H1 (cell line): ENCODE results near the gene UCHL1. TPM values are rescaled to one million over a fixed set of nuclear protein-coding genes. Genes with fewer than 3 reads are reported as not detected.
A peak's percentile ranks its signal among the peaks of the same experiment; 100 is the strongest.

Experiments
- CTCF ChIA-PET: fragments of 300-600 bp; sonication (Branson Sonifier 250); formaldehyde crosslinking; loops from one replicate; lab custom pipeline; 2021; ENCODE audit not compliant: partially characterized antibody; lab: Charles Lee
- POLR2A ChIA-PET: fragments of 300-600 bp; sonication (Branson Sonifier 250); formaldehyde crosslinking; loops from one replicate; lab custom pipeline; 2021; ENCODE audit warnings: inconsistent platforms; ENCODE audit not compliant: partially characterized antibody; lab: Charles Lee
- DNase-seq, 2 experiments: peaks; one replicate each; pipeline versions ENCODE4 v3.0.0 to v3.0.0-alpha.2; 2010 to 2022; ENCODE audit warnings: low spot score in 2 of 2, low read depth in 1 of 2, mixed read lengths in 1 of 2
- FAIRE-seq: peaks from 2 replicates; lab custom pipeline; 2011; peaks lifted over from hg19 to GRCh38; lab: Jason Lieb, UNC
- H2AFZ ChIP-seq: 2 replicates; pipeline ENCODE4 v1.8.1; 2012; ENCODE audit warnings: low read length, inconsistent platforms
- H2AK5ac ChIP-seq: 2 replicates; pipeline ENCODE4 v1.6.1; 2013; ENCODE audit warnings: low read depth, low read length
- H2BK120ac ChIP-seq: replicated peaks from 2 replicates; pipeline ENCODE3; 2013; ENCODE audit warnings: low read depth, low read length, inconsistent platforms
- H2BK12ac ChIP-seq: 2 replicates; pipeline ENCODE4 v1.6.1; 2013; ENCODE audit warnings: low read depth, low read length
- H2BK15ac ChIP-seq: 2 replicates; pipeline ENCODE4 v1.6.1; 2013; ENCODE audit warnings: low read length
- H2BK20ac ChIP-seq: 2 replicates; pipeline ENCODE4 v1.6.1; 2013; ENCODE audit warnings: low read length
- H2BK5ac ChIP-seq: 2 replicates; pipeline ENCODE4 v1.6.1; 2013; ENCODE audit warnings: low read depth, low read length
- H3K14ac ChIP-seq: 2 replicates; pipeline ENCODE4 v1.6.1; 2013; ENCODE audit warnings: inconsistent platforms; ENCODE audit not compliant: insufficient read length
- H3K18ac ChIP-seq: 2 replicates; pipeline ENCODE4 v1.6.1; 2013; ENCODE audit warnings: low read length; ENCODE audit errors: extremely low read depth
- H3K23ac ChIP-seq: 2 replicates; pipeline ENCODE4 v1.6.1; 2013; ENCODE audit warnings: inconsistent platforms; ENCODE audit not compliant: insufficient read length
- H3K23me2 ChIP-seq: 2 replicates; pipeline ENCODE4 v1.6.1; 2013; ENCODE audit warnings: low read depth, low read length
- H3K27ac ChIP-seq: 2 replicates; pipeline ENCODE4 v1.6.1; 2011; ENCODE audit warnings: low read depth, low read length, inconsistent platforms
- H3K27me3 ChIP-seq, 4 experiments: replicated peaks in 1 of 4; 1 replicate in 1 of 4; 2 replicates in 3 of 4; pipeline versions ENCODE4 v1.6.1 to v1.8.1; 2011 to 2013; ENCODE audit warnings: low read length in 3 of 4, mild to moderate bottlenecking in 3 of 4, inconsistent platforms in 2 of 4, mixed read lengths in 2 of 4, moderate library complexity in 1 of 4; ENCODE audit not compliant: control insufficient read depth in 3 of 4, insufficient read depth in 3 of 4; ENCODE audit errors: extremely low read depth in 1 of 4
- H3K36me3 ChIP-seq, 4 experiments: 2 replicates each; pipeline versions ENCODE4 v1.6.1 to v1.8.1; 2011 to 2013; ENCODE audit warnings: mild to moderate bottlenecking in 4 of 4, low read length in 3 of 4, moderate library complexity in 2 of 4, control low read depth in 1 of 4, inconsistent platforms in 1 of 4; ENCODE audit not compliant: insufficient read depth in 4 of 4, control insufficient read depth in 2 of 4
- H3K4ac ChIP-seq: replicated peaks from 2 replicates; pipeline ENCODE3; 2013; ENCODE audit warnings: low read length, low read depth, mixed read lengths, inconsistent platforms; ENCODE audit not compliant: insufficient read length
- H3K4me1 ChIP-seq, 4 experiments: replicated peaks in 1 of 4; 1 replicate in 1 of 4; 2 replicates in 3 of 4; pipeline versions ENCODE4 v1.6.1 to v1.8.1; 2011 to 2013; ENCODE audit warnings: low read length in 3 of 4, inconsistent platforms in 2 of 4, mixed read lengths in 1 of 4; ENCODE audit not compliant: insufficient read depth in 4 of 4, control insufficient read depth in 3 of 4
- H3K4me2 ChIP-seq, 2 experiments: 2 replicates each; pipeline versions ENCODE4 v1.6.1 to v1.8.1; 2011 to 2013; ENCODE audit warnings: low read depth in 2 of 2, low read length in 2 of 2, control low read depth in 1 of 2, inconsistent platforms in 1 of 2, mild to moderate bottlenecking in 1 of 2; ENCODE audit not compliant: insufficient read depth in 1 of 2
- H3K4me3 ChIP-seq, 4 experiments: fragments of 200-600, 300-600 bp in 1 of 4; sonication (generic), shearing (Covaris generic), sonication (Bioruptor Twin) in 1 of 4; 2 replicates each; pipeline versions ENCODE4 v1.5.1 to v1.8.1; 2011 to 2016; ENCODE audit warnings: low read length in 4 of 4, low read depth in 3 of 4, control low read depth in 2 of 4, inconsistent platforms in 2 of 4, mild to moderate bottlenecking in 2 of 4, mixed read lengths in 1 of 4, moderate library complexity in 1 of 4; ENCODE audit not compliant: insufficient read depth in 2 of 4; ENCODE audit errors: extremely low read depth in 1 of 4
- H3K56ac ChIP-seq: replicated peaks from 2 replicates; pipeline ENCODE3; 2013; ENCODE audit warnings: low read depth, mild to moderate bottlenecking, mixed read lengths, low read length, inconsistent platforms; ENCODE audit not compliant: insufficient read length
- H3K79me1 ChIP-seq: 2 replicates; pipeline ENCODE4 v1.6.1; 2013; ENCODE audit warnings: low read depth, low read length, control low read depth
- H3K79me2 ChIP-seq, 2 experiments: 2 replicates each; pipeline versions ENCODE4 v1.6.1 to v1.8.1; 2012 to 2013; ENCODE audit warnings: low read length in 2 of 2, mild to moderate bottlenecking in 2 of 2, inconsistent platforms in 1 of 2; ENCODE audit not compliant: insufficient read depth in 2 of 2, control insufficient read depth in 1 of 2
- H3K9ac ChIP-seq, 4 experiments: replicated peaks in 1 of 4; 1 replicate in 1 of 4; 2 replicates in 3 of 4; pipeline versions ENCODE4 v1.6.1 to v1.8.1; 2011 to 2013; ENCODE audit warnings: low read depth in 3 of 4, low read length in 3 of 4, control low read depth in 2 of 4, mild to moderate bottlenecking in 2 of 4, moderate library complexity in 2 of 4, inconsistent platforms in 1 of 4; ENCODE audit errors: extremely low read depth in 1 of 4
- H3K9me3 ChIP-seq, 2 experiments: 2 replicates each; pipeline versions ENCODE4 v1.6.1 to v1.8.1; 2012 to 2013; ENCODE audit warnings: mild to moderate bottlenecking in 2 of 2, moderate library complexity in 2 of 2, control low read depth in 1 of 2, inconsistent platforms in 1 of 2, low read depth in 1 of 2, low read length in 1 of 2, mixed read lengths in 1 of 2; ENCODE audit not compliant: insufficient read depth in 2 of 2
- H4K20me1 ChIP-seq, 2 experiments: replicated peaks in 1 of 2; 2 replicates each; pipeline versions ENCODE3 to v1.8.1; 2011 to 2013; ENCODE audit warnings: inconsistent platforms in 2 of 2, low read length in 2 of 2, mild to moderate bottlenecking in 1 of 2; ENCODE audit not compliant: insufficient read depth in 2 of 2, control insufficient read depth in 1 of 2
- H4K5ac ChIP-seq: 2 replicates; pipeline ENCODE4 v1.6.1; 2013; ENCODE audit warnings: low read length, low read depth, mixed read lengths, inconsistent platforms; ENCODE audit not compliant: insufficient read length
- H4K8ac ChIP-seq: 2 replicates; pipeline ENCODE4 v1.8.0; 2013; ENCODE audit warnings: mild to moderate bottlenecking, moderate library complexity, low read length, inconsistent platforms; ENCODE audit not compliant: insufficient read depth; ENCODE audit errors: extremely low read depth
- H4K91ac ChIP-seq: replicated peaks from 2 replicates; pipeline ENCODE3; 2013; ENCODE audit warnings: low read length, mixed read lengths, inconsistent platforms; ENCODE audit not compliant: insufficient read length
- CHD2 ChIP-seq: IDR thresholded peaks from 2 replicates; pipeline ENCODE4 v1.6.1; 2012; ENCODE audit warnings: low read length, improper control_type of control experiment
- EP300 ChIP-seq, 2 experiments: IDR thresholded peaks; 1 replicate in 1 of 2; 2 replicates in 1 of 2; pipeline ENCODE4 v1.6.1; 2011 to 2012; ENCODE audit warnings: low read depth in 2 of 2, low read length in 2 of 2, mild to moderate bottlenecking in 2 of 2, borderline replicate concordance in 1 of 2, inconsistent platforms in 1 of 2, moderate library complexity in 1 of 2
- KDM4A ChIP-seq: IDR thresholded peaks from one replicate; pipeline ENCODE4 v1.7.1; 2012; ENCODE audit warnings: low read depth, mild to moderate bottlenecking, moderate library complexity, low read length, inconsistent platforms; ENCODE audit not compliant: severe bottlenecking
- MAFK ChIP-seq: IDR thresholded peaks from 2 replicates; pipeline ENCODE4 v1.6.1; 2012; ENCODE audit warnings: low read depth, mild to moderate bottlenecking, improper control_type of control experiment, low read length
- PHF8 ChIP-seq: fragments of 200-600 bp; sonication (generic); conservative IDR thresholded peaks from 2 replicates; pipeline ENCODE4 v1.7.1; 2012; ENCODE audit warnings: low read depth, mild to moderate bottlenecking, inconsistent platforms, low read length, moderate library complexity
- POLR2AphosphoS5 ChIP-seq: IDR thresholded peaks from 2 replicates; pipeline ENCODE4 v1.6.1; 2011; ENCODE audit warnings: low read depth, low read length
- POU5F1 ChIP-seq: IDR thresholded peaks from 2 replicates; pipeline ENCODE4 v1.6.1; 2011; ENCODE audit warnings: low read depth, mild to moderate bottlenecking, low read length, moderate library complexity
- RNF2 ChIP-seq: fragments of 200-900, 300-1000 bp; sonication (generic); IDR thresholded peaks from 2 replicates; pipeline ENCODE4 v1.7.1; 2016; ENCODE audit warnings: borderline replicate concordance, low read depth, mild to moderate bottlenecking, antibody characterized with exemption, low read length; ENCODE audit not compliant: poor library complexity, severe bottlenecking; ENCODE audit errors: missing control alignments
- SIRT6 ChIP-seq: IDR thresholded peaks from one replicate; pipeline ENCODE4 v1.7.1; 2012; ENCODE audit warnings: low read length, inconsistent platforms
- SIX5 ChIP-seq: IDR thresholded peaks from 2 replicates; pipeline ENCODE4 v1.6.1; 2011; ENCODE audit warnings: mild to moderate bottlenecking, low read depth, low read length
- USF2 ChIP-seq: IDR thresholded peaks from 2 replicates; pipeline ENCODE4 v1.6.1; 2011; ENCODE audit warnings: low read length, improper control_type of control experiment
- ZNF274 ChIP-seq: IDR thresholded peaks from 2 replicates; pipeline ENCODE4 v1.7.0; 2012; ENCODE audit warnings: low read length, borderline replicate concordance; ENCODE audit errors: extremely low read depth
- WGBS, 2 experiments: shearing (Covaris generic) in 1 of 2; methylation state at CpG; one replicate each; pipeline versions ENCODE4 v1.1.6 to v1.1.7; 2013 to 2015; ENCODE audit warnings: low lambda C conversion rate in 2 of 2, mixed read lengths in 2 of 2, inconsistent platforms in 1 of 2, low coverage in 1 of 2, missing lambda C conversion rate in 1 of 2; ENCODE audit not compliant: insufficient replicate concordance in 2 of 2, insufficient coverage in 1 of 2, insufficient read length in 1 of 2; ENCODE audit errors: extremely low coverage in 1 of 2, missing lambda C conversion rate in 1 of 2; 5-methylcytosine and 5-hydroxymethylcytosine counted together
- polyA plus RNA-seq, 7 experiments: library from polyadenylated mRNA; depleted of rRNA in 3 of 7; stranded (reverse) in 5 of 7; unstranded in 2 of 7; fragments of >200 nt in 5 of 7; fragments of 200-250 nt in 2 of 7; gene quantifications; 1 replicate in 5 of 7; 2 replicates in 1 of 7; 4 replicates in 1 of 7; pipeline versions ENCODE4 v1.2.1 to v1.2.3, GENCODE V29; 2011 to 2013; ENCODE audit warnings: missing spikeins in 2 of 7, mixed read lengths in 2 of 7
- total RNA-seq: library from RNA; stranded (reverse); fragmentation: NEBNext Ultra II Directional; extraction: Animal tissue kit (Norgen Biotek cat#: 25700); gene quantifications from 2 replicates; pipeline ENCODE4 v1.2.1, GENCODE V29; 2021

The UCHL1 gene
- total and polyA plus RNA-seq, 2 of the 8 experiments (the other 6 are each of a cell fraction or from before 2014, with no cell fraction given): 781 to 1,717 TPM

GRCh38 chr4:41241919-41242318, 14.8 kb upstream of the UCHL1 start:
- H3K14ac ChIP-seq: no peak overlapping the region
- no peak overlapping the region for H3K9ac ChIP-seq
- 0 out of 2 replicates have a peak overlapping the region, but pooled peaks have one; percentile 40 for H2AFZ ChIP-seq
- H3K27me3 ChIP-seq: peaks cover 0 to 1% (median 0%) of the 10 kb centered on the region in 4 experiments; a peak in 1 of 7 replicates
- no peak overlapping the region for H3K23ac ChIP-seq
- H2BK120ac ChIP-seq: no peak overlapping the region
- H2BK12ac ChIP-seq: no peak overlapping the region
- no peak for DNase-seq
- no peaks in the 10 kb centered on the region for H3K9me3 ChIP-seq
- H3K4me2 ChIP-seq: no peak overlapping the region
- no peaks in the 10 kb centered on the region for H4K20me1 ChIP-seq
- H3K56ac ChIP-seq: no peak overlapping the region
- no peak overlapping the region for H2BK15ac ChIP-seq
- H3K4ac ChIP-seq: no peak overlapping the region
- no peak overlapping the region for H3K18ac ChIP-seq
- 88% methylated on average over 1 of the region's 1 CpG; no CpG with 5 or more reads in 1 of the 2 experiments for WGBS, 2 experiments
- H2BK20ac ChIP-seq: no peak overlapping the region
- H2BK5ac ChIP-seq: no peak overlapping the region
- peak; percentile 63 for FAIRE-seq
- POLR2A ChIA-PET: interaction anchor here (3.8 kb wide), 1 partner anchor 15 kb away, joined by 26 read pairs; the partner anchor contains the start of gene UCHL1
- no peak overlapping the region for H4K91ac ChIP-seq
- CTCF ChIA-PET: interaction anchor here (2.2 kb wide), 1 partner anchor 8 kb away, joined by 4 read pairs; no protein-coding TSS in a partner anchor
- H2AK5ac ChIP-seq: no peak overlapping the region
- no peak overlapping the region for H4K5ac ChIP-seq
- no peak overlapping the region for H3K27ac ChIP-seq
- H3K4me3 ChIP-seq: no peak overlapping the region
- H3K36me3 ChIP-seq: no peaks in the 10 kb centered on the region
- H3K79me2 ChIP-seq: no peaks in the 10 kb centered on the region
- no peaks in the 10 kb centered on the region for H3K79me1 ChIP-seq
- H4K8ac ChIP-seq: no peak overlapping the region
- no peaks in the 10 kb centered on the region for H3K23me2 ChIP-seq
- H3K4me1 ChIP-seq: no peaks in the 10 kb centered on the region
- TF ChIP-seq CHD2: no peak
- TF ChIP-seq MAFK: no peak
- no peak for TF ChIP-seq EP300 (IDR thresholded peaks at IDR 0.05; ENCODE audit: borderline replicate concordance in 1 of 2, low read depth in 2 of 2, low read length in 2 of 2)
- TF ChIP-seq RNF2: no peak
- no peak for TF ChIP-seq SIRT6
- no peak for TF ChIP-seq ZNF274
- no peak for TF ChIP-seq SIX5
- TF ChIP-seq PHF8: no peak
- no peak for TF ChIP-seq POLR2AphosphoS5
- no peak for TF ChIP-seq KDM4A
- TF ChIP-seq USF2: no peak
- TF ChIP-seq POU5F1: no peak
